ENCODE results near the gene MYLK2. TPM values are rescaled to one million over a fixed set of nuclear protein-coding genes. Genes with fewer than 3 reads are reported as not detected.

Gene MYLK2
- polyA plus RNA-seq, 1 donor (not counting 4 experiments of a cell fraction or from before 2014, with no cell fraction given) = 0.05 TPM

DNA sequence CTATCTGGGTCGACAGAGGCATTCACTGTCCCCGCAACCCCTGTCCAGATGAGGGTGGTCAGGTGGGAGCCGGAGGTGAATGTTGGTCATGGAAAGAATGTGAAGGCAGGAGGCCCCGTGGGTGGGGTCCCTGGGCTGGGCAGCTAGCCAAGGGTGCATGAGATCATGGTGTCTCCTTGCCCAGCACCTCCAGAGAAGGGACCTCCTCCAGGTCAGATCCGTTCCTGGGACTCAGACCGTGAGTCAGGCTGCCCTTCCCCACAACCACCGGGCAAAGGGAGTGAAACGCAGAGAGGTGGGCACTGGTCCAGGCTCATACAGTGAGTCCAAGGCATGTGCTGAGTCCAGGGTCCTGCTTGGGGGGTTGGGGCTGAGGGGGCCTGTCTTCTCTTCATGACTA is 22.8 kb downstream of the MYLK2 start:
- Histone ChIP-seq H4K20me1 (ENCODE audit: control insufficient read depth, extremely low read depth, insufficient read depth, low read length) (peaks cover 3% of the 10 kb centered on the region), H2AFZ (ENCODE audit: control insufficient read depth, low read length) (no peak overlapping the region), H3K36me3 (ENCODE audit: control insufficient read depth in 2 of 2, extremely low read depth in 1 of 2, insufficient read depth in 2 of 2, low read length in 2 of 2) (no peaks in the 10 kb centered on the region), H3K9me3 (ENCODE audit: control insufficient read depth, low read depth, low read length) (no peaks in the 10 kb centered on the region), H3K27ac (ENCODE audit: control insufficient read depth, insufficient read depth, low read length) (no peak overlapping the region), H3K4me1 (ENCODE audit: control insufficient read depth, extremely low read depth, insufficient read depth, low read length) (no peaks in the 10 kb centered on the region), H3K27me3 (ENCODE audit: control insufficient read depth, extremely low read depth, insufficient read depth, low read length) (peaks cover 44% of the 10 kb centered on the region), H3K79me2 (ENCODE audit: control insufficient read depth, insufficient read depth, low read length) (no peaks in the 10 kb centered on the region), H3K9me1 (ENCODE audit: control insufficient read depth, extremely low read depth, insufficient read depth, low read length) (no peaks in the 10 kb centered on the region), H3K4me2 (ENCODE audit: control insufficient read depth, extremely low read depth, insufficient read depth, low read depth, low read length) (no peak overlapping the region), H3K9ac (ENCODE audit: control insufficient read depth, extremely low read depth, insufficient read depth, low read length) (no peak overlapping the region), H3K4me3 (ENCODE audit: control insufficient read depth in 2 of 3, extremely low read depth in 1 of 3, insufficient read depth in 2 of 3, low read depth in 1 of 3, low read length in 3 of 3) (no peak overlapping the region)
- DNase-seq (ENCODE audit: low read depth, low spot score) = no peak
- dilution Hi-C loops (cut with MboI; ENCODE audit: extremely low pct_ligation_motif_present, low sequenced_read_pairs) = no loop called here
- TF ChIP-seq, protein P1, sequence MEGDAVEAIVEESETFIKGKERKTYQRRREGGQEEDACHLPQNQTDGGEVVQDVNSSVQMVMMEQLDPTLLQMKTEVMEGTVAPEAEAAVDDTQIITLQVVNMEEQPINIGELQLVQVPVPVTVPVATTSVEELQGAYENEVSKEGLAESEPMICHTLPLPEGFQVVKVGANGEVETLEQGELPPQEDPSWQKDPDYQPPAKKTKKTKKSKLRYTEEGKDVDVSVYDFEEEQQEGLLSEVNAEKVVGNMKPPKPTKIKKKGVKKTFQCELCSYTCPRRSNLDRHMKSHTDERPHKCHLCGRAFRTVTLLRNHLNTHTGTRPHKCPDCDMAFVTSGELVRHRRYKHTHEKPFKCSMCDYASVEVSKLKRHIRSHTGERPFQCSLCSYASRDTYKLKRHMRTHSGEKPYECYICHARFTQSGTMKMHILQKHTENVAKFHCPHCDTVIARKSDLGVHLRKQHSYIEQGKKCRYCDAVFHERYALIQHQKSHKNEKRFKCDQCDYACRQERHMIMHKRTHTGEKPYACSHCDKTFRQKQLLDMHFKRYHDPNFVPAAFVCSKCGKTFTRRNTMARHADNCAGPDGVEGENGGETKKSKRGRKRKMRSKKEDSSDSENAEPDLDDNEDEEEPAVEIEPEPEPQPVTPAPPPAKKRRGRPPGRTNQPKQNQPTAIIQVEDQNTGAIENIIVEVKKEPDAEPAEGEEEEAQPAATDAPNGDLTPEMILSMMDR (optimal IDR thresholded peaks at IDR 0.05 in 1 of 3, IDR thresholded peaks at IDR 0.05 in 1 of 3, conservative IDR thresholded peaks at IDR 0.05 in 1 of 3; ENCODE audit: extremely low read depth in 1 of 3, insufficient read depth in 2 of 3, low read length in 3 of 3) = no peak
- TF ChIP-seq EZH2 (IDR thresholded peaks at IDR 0.05; ENCODE audit: low read length) = no peak
- FAIRE-seq = no peak

DNA sequence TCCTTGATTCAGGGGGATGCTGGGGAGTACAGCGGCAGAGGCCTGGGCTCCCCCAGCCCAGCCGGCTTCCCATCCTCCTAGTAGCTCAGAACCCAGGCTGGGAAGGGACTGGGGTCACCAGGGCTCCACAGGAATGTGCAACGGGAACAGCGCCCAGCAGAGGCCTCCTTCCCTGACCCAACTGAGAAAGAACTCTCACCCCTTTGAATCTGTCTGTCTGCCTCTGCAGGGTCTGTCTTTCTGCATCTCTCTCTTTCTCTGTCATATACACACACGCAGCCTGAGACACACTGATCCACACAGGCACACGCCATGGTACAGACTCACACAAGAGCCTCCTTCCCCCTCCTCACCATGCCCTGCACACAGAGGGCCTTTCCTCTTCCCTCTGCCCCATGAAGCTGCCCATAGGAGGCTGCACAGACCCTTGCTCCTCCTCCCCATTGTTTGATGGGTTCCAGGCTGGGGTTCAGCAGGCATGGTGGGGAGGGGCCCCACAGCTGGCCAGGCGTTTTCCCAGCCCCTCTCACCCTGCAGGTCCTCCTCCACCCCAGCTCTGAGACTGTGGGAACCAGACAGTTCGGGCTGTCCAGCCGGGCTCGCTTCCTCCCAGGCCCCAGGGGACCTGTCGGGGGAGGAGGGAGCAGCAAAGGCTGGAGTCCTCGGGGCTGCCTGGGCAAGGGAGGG is 23.5 kb downstream of the MYLK2 start:
- FAIRE-seq = no peak

DNA sequence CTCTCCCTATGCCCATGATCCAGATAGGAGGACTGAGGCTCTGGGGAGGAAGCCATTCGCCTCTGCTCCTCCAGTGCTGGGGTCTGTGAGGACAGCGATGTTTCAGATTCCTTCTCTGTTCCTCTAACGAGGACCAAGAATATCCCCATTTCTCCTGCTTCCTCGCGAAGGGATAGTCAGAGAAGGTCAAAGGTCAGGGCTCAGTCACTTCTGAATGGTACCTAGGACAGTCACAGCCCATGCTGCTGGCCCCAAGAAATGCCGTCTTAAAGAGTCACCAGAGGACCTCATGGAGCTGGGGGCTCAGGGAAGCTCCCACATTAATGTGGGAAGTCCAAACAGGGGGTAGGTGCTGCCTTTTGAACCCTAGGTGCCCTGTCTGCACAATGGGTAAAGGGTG is 24.1 kb downstream of the MYLK2 start:
- DNase-seq (ENCODE audit: low read depth, low spot score) = no peak
- no peak overlapping the region for H3K4me3 ChIP-seq (ENCODE audit: control insufficient read depth in 2 of 3, extremely low read depth in 1 of 3, insufficient read depth in 2 of 3, low read depth in 1 of 3, low read length in 3 of 3)
- no peak overlapping the region for H3K9ac ChIP-seq (ENCODE audit: control insufficient read depth, extremely low read depth, insufficient read depth, low read length)
- no peak overlapping the region for H3K4me2 ChIP-seq (ENCODE audit: control insufficient read depth, extremely low read depth, insufficient read depth, low read depth, low read length)
- dilution Hi-C loops (cut with MboI; ENCODE audit: extremely low pct_ligation_motif_present, low sequenced_read_pairs) = no loop called here
- H3K4me1 ChIP-seq (ENCODE audit: control insufficient read depth, extremely low read depth, insufficient read depth, low read length) = no peaks in the 10 kb centered on the region
- no peak for TF ChIP-seq EZH2 (IDR thresholded peaks at IDR 0.05; ENCODE audit: low read length)
- TF ChIP-seq, protein P1 (optimal IDR thresholded peaks at IDR 0.05 in 1 of 3, IDR thresholded peaks at IDR 0.05 in 1 of 3, conservative IDR thresholded peaks at IDR 0.05 in 1 of 3; ENCODE audit: extremely low read depth in 1 of 3, insufficient read depth in 2 of 3, low read length in 3 of 3) = no peak
- no peak for FAIRE-seq
- H3K9me1 ChIP-seq (ENCODE audit: control insufficient read depth, extremely low read depth, insufficient read depth, low read length) = no peaks in the 10 kb centered on the region
- no peak overlapping the region for H3K27ac ChIP-seq (ENCODE audit: control insufficient read depth, insufficient read depth, low read length)
- H3K79me2 ChIP-seq (ENCODE audit: control insufficient read depth, insufficient read depth, low read length) = no peaks in the 10 kb centered on the region
- H3K36me3 ChIP-seq (ENCODE audit: control insufficient read depth in 2 of 2, extremely low read depth in 1 of 2, insufficient read depth in 2 of 2, low read length in 2 of 2) = no peaks in the 10 kb centered on the region
- no peaks in the 10 kb centered on the region for H3K9me3 ChIP-seq (ENCODE audit: control insufficient read depth, low read depth, low read length)
- H2AFZ ChIP-seq (ENCODE audit: control insufficient read depth, low read length) = no peak overlapping the region
- H4K20me1 ChIP-seq (ENCODE audit: control insufficient read depth, extremely low read depth, insufficient read depth, low read length) = peaks cover 3% of the 10 kb centered on the region
- peaks cover 31% of the 10 kb centered on the region for H3K27me3 ChIP-seq (ENCODE audit: control insufficient read depth, extremely low read depth, insufficient read depth, low read length)

More for the DNA sequence above, 23.5 kb downstream of the MYLK2 start:
- no peak for DNase-seq (ENCODE audit: low read depth, low spot score)
- no peak overlapping the region for H3K27ac ChIP-seq (ENCODE audit: control insufficient read depth, insufficient read depth, low read length)
- H3K27me3 ChIP-seq (ENCODE audit: control insufficient read depth, extremely low read depth, insufficient read depth, low read length) = peaks cover 37% of the 10 kb centered on the region
- H3K4me1 ChIP-seq (ENCODE audit: control insufficient read depth, extremely low read depth, insufficient read depth, low read length) = no peaks in the 10 kb centered on the region
- no peaks in the 10 kb centered on the region for H3K36me3 ChIP-seq (ENCODE audit: control insufficient read depth in 2 of 2, extremely low read depth in 1 of 2, insufficient read depth in 2 of 2, low read length in 2 of 2)
- H3K4me2 ChIP-seq (ENCODE audit: control insufficient read depth, extremely low read depth, insufficient read depth, low read depth, low read length) = no peak overlapping the region
- H3K9me3 ChIP-seq (ENCODE audit: control insufficient read depth, low read depth, low read length) = no peaks in the 10 kb centered on the region
- no peak overlapping the region for H3K9ac ChIP-seq (ENCODE audit: control insufficient read depth, extremely low read depth, insufficient read depth, low read length)
- no peaks in the 10 kb centered on the region for H3K9me1 ChIP-seq (ENCODE audit: control insufficient read depth, extremely low read depth, insufficient read depth, low read length)
- H3K4me3 ChIP-seq (ENCODE audit: control insufficient read depth in 2 of 3, extremely low read depth in 1 of 3, insufficient read depth in 2 of 3, low read depth in 1 of 3, low read length in 3 of 3) = no peak overlapping the region
- H4K20me1 ChIP-seq (ENCODE audit: control insufficient read depth, extremely low read depth, insufficient read depth, low read length) = peaks cover 3% of the 10 kb centered on the region
- H3K79me2 ChIP-seq (ENCODE audit: control insufficient read depth, insufficient read depth, low read length) = no peaks in the 10 kb centered on the region
- no peak overlapping the region for H2AFZ ChIP-seq (ENCODE audit: control insufficient read depth, low read length)
- no peak for TF ChIP-seq EZH2 (IDR thresholded peaks at IDR 0.05; ENCODE audit: low read length)
- dilution Hi-C loops (cut with MboI; ENCODE audit: extremely low pct_ligation_motif_present, low sequenced_read_pairs) = no loop called here

All from keratinocyte (primary cell).